ENCODE results near the gene DHX36.

Gene DHX36

GRCh38 chr3:154323891-154324738 lies at the start of gene DHX36:
Gene DHX36, minus strand, starts transcription at chr3:154324487. Its CDS starts 71 bp downstream, at chr3:154324416.
- DNase-seq (ENCODE audit: low read depth in 3 of 3): peak; percentile 71 to 82 (median 80)

GRCh38 chr3:154367221-154367620 lies 42.9 kb upstream of the DHX36 start:
- no peak for DNase-seq (ENCODE audit: low read depth in 3 of 3)

- no peak for DNase-seq (ENCODE audit: low read depth in 3 of 3)
These were observed 40.6 kb upstream of the DHX36 start for GRCh38 chr3:154364849-154365248.

- DNase-seq (ENCODE audit: low read depth in 3 of 3): no peak
These were observed 36.8 kb upstream of the DHX36 start for GRCh38 chr3:154361099-154361498.

- DNase-seq (ENCODE audit: low read depth in 3 of 3): no peak
These were observed 31.7 kb upstream of the DHX36 start for GRCh38 chr3:154356009-154356408.

- no peak for DNase-seq (ENCODE audit: low read depth in 3 of 3)
These were observed 24.9 kb upstream of the DHX36 start for GRCh38 chr3:154349223-154349622.

GRCh38 chr3:154345422-154346122 lies 21.3 kb upstream of the DHX36 start:
- DNase-seq (ENCODE audit: low read depth in 3 of 3): no peak

GRCh38 chr3:154338570-154338969 lies 14.3 kb upstream of the DHX36 start:
- no peak for DNase-seq (ENCODE audit: low read depth in 3 of 3)

GRCh38 chr3:154338008-154338407 lies 13.7 kb upstream of the DHX36 start:
- DNase-seq (ENCODE audit: low read depth in 3 of 3): no peak

GRCh38 chr3:154334973-154335420 lies 10.7 kb upstream of the DHX36 start:
- no peak for DNase-seq (ENCODE audit: low read depth in 3 of 3)

- no peak for DNase-seq (ENCODE audit: low read depth in 3 of 3)
These were observed 3.6 kb upstream of the DHX36 start for GRCh38 chr3:154327871-154328270.

GRCh38 chr3:154324919-154325318 lies 632 bp upstream of the DHX36 start:
- DNase-seq (ENCODE audit: low read depth in 3 of 3): no peak

- DNase-seq (ENCODE audit: low read depth in 3 of 3): no peak
These were observed 7.1 kb downstream of the DHX36 start for GRCh38 chr3:154316974-154317767.

- DNase-seq (ENCODE audit: low read depth in 3 of 3): no peak
These were observed 10.1 kb downstream of the DHX36 start for GRCh38 chr3:154314152-154314551.

- DNase-seq (ENCODE audit: low read depth in 3 of 3): no peak
These were observed 13.4 kb downstream of the DHX36 start for GRCh38 chr3:154310840-154311239.

- DNase-seq (ENCODE audit: low read depth in 3 of 3): no peak
These were observed 16.9 kb downstream of the DHX36 start for GRCh38 chr3:154307363-154307762.

GRCh38 chr3:154304936-154305335 lies 19.4 kb downstream of the DHX36 start:
- DNase-seq (ENCODE audit: low read depth in 3 of 3): no peak

- DNase-seq (ENCODE audit: low read depth in 3 of 3): no peak
These were observed 20.0 kb downstream of the DHX36 start for GRCh38 chr3:154304116-154304786.

- no peak for DNase-seq (ENCODE audit: low read depth in 3 of 3)
These were observed 22.7 kb downstream of the DHX36 start for GRCh38 chr3:154301561-154301960.

- no peak for DNase-seq (ENCODE audit: low read depth in 3 of 3)
These were observed 30.3 kb downstream of the DHX36 start for GRCh38 chr3:154294016-154294415.

GRCh38 chr3:154290187-154290586 lies 34.1 kb downstream of the DHX36 start:
- no peak for DNase-seq (ENCODE audit: low read depth in 3 of 3)

- DNase-seq (ENCODE audit: low read depth in 3 of 3): no peak
These were observed 39.1 kb downstream of the DHX36 start for GRCh38 chr3:154285221-154285620.
